Stimulated activated CD4-positive, alpha-beta T cell treated with anti-CD3 and anti-CD28 coated beads, TNF-alpha, amount 100 ng/mL, for 4 hours (primary cell): ENCODE results near the gene SLC13A5.
A peak's percentile ranks its signal among the peaks of the same experiment; 100 is the strongest.
"Not testable (repeated sequence)": the region's sequence is repeated elsewhere in the genome, so short reads cannot be mapped to it uniquely, and the experiment has no call there.

Experiments
- DNase-seq, 3 experiments: peaks; one replicate each; pipeline ENCODE4 v3.0.0-alpha.2; 2020; ENCODE audit warnings: low read depth in 3 of 3

SLC13A5 gene

DNA sequence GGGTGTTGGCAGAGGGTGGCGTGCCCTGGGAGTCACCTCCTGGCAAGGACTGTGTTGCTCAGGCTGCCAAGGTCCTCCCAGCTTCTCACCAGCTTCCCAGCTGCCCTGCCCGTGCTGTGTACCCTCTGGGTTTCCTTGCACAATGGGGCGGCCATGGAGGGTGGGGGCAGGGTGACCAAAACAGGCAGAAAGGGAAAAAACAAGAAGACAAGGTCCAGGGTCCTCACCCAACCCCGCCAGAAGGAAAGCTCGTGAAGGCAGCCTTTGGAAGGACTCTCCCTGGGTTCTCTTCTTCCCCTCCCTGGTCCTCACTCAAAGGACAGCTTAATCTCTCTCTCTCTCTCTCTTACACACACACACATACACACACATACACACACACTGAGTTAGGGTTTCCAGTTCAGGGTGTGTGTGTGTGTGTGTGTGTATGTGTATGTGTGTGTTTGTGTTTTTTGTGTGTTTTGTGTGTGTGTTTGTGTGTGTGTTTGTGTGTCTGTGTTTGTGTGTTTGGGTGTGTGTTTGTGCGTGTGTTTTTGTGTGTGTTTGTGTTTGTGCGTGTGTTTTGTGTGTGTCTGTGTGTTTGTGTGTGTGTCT is 2.0 kb downstream of the SLC13A5 start:
- DNase-seq = no peak

DNA sequence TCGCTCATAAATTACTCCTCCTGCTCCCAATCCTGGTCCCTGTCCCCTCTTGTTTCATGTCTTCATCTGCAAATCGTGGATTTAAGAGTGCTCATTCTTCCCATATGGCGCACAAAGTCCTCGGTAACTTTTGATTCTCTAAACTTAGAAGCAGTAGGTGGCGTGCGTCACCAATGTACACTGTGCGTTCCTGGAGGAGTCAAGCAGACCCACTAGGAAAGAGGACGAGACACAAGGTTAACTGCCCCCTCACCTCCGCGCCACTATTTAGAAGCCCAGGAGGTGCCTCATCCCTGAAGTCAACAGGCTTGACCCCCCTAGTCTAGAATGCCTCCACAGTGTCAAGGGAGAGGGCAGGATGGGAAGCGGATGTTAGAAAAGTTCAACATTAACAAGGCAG is 2.9 kb downstream of the SLC13A5 start:
- no peak for DNase-seq

DNA sequence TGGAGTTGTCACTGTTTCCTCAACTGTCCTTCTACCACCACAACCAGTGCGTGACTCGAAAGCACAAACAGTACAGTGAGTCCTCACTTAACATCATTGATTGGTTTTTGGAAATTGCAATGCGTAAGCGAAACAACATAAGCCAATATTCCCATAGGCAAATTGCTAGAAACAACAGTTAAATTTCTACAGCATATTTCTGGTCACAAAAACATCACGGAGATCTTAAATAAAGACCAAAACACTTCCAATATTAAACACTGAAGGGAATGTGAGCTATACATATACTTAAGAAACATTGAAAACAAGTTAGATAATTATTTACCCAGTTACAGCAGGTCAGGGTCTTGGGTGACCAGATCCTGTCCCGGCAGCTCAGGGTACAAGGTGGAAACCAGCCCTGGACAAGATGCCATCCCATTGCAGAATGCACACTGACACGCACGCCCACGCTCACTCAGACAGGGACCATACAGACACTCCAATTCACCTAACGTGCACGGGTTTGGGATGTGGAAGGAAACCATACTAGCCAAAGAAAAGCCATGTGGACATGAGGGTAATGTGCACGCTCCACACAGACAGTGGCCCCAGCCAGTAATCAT is 4.7 kb downstream of the SLC13A5 start:
- DNase-seq = no peak

DNA sequence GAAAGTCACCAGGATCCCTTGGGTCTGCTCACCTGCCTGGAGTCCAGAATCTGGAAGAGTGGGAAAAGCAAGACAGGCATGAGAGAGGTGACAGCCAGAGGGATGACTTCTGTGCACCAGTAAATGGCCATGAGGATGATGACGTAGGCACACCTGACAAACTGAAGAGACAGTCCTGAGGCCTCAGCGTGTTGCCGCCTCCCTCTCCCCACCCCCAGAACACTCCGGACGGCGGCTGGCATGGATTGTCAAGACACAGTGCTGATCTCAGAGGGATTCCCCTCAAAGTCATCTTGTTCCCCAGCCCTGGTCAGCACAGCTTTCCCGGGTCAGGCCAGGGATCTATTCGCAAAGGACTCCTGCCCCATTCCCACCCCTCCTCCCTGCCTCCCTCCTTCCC is 6.2 kb downstream of the SLC13A5 start:
- no peak for DNase-seq

DNA sequence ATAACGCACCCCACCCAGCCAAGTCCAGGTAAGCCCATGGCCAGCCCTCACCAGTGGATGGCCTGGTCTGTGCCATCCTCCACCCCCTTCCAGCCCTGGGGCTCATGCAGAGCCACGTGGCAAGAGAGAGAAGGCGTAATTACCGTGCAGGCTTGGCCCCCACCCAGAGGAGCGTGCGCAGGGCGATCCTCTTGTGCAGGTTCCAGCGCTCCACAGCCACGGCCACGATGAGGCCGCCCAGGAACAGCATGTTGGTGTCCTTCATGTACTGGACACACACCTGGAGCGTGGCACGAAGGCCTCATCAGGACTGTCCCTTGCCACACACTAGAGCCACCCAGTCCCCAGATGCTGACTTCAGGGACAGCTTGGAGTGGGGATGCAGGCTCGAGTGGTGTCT is 6.7 kb downstream of the SLC13A5 start:
- DNase-seq = no peak

DNA sequence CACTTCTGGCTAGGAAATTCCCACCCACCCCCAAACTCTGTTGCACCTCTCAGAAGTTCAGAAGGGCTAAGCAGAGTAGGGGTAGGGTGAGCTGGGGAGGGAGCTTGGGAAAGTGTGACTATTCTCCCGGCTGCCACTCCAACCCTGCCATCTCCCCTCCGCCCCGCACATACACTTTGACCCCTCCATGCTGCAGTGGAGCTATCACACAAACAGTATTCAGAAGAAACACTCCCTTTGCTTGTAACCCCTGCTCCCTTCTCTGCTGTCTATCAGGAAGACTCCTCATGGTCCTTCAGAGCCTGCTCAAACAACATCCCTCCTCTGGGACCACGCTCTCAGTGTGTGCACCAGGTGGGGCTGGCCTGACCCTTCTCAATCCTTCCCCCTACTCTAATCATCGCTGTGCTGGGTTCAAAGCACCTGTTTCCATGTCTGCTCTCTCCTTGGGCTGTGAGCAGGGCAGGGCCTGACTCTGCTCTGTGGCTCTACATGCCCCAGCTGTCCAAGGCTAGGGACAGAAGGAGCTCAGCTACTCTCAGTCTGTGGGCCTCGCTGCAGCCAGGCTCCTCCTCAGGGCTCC is 8.6 kb downstream of the SLC13A5 start:
- no peak for DNase-seq

DNA sequence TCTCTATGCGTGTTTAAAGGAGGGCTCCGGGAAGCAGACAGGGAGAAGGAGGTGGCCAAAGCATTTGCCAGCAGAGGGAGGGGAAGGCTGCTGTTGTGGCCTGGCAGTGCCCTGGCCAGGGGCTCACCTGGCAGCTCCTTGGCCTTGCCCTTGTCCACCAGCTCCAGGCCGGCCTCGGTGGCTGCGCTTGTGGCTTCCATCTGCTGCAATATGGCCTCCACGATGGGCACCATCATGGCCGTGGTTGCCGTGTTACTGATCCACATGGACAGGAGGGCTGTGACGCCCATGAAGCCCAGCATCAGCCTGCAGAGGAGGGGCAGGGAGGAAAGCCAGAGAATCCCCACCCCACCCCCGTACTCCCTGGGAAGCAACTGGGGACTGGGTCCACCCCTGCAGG is 9.4 kb downstream of the SLC13A5 start:
- no peak for DNase-seq

DNA sequence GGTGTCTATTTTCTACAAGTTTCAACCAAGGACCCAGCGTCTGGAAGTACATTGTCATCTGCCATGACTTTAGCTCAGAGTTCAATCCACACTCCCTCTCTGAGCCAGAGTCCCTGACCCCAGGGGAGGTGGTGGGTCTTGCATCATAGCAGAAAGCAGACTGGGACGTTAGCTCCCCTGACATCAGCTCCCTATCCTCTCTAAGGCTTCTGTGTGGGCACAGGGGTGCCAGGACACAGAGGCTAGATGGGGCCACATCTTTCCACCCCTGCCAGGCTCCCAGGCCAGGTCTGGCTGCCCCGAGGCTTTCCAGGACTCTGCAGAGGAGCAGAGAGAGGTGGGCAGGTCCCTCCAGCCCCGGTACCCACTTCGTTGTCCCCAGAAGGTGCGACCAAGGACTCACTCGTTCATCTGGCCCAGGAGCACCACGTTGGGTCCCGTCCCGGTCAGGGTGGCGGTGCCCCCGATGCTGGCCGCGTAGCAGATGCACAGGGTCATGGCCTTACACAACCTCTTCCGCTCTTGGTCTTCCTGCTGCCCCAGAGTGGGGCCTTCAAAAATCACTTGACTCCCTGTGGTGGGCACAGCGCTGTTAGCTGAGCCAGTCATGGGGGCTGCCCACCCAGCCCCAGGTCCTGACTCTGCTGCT is 10.5 kb downstream of the SLC13A5 start:
- no peak for DNase-seq

DNA sequence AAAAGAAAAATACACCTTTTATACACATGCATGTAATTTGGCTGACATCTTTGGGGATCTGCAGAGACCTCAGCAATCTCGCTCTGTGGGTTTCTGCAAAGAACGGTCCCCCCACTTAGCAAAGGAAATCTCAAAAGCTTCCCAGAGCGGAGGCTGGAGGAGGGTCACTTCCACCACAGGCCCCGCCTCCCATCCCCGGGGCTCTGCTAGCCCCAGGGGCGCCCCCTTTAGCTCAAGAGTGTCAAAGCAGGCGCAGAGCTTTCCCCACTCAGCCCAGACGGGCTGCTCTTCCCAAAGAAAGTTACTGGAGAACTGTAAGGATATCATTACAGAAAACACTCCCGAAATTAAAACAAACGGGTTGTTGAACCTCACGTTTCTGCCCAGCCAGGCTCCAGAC is 11.4 kb downstream of the SLC13A5 start:
- peak in 1 of 3 experiments; percentile 5 for DNase-seq

DNA sequence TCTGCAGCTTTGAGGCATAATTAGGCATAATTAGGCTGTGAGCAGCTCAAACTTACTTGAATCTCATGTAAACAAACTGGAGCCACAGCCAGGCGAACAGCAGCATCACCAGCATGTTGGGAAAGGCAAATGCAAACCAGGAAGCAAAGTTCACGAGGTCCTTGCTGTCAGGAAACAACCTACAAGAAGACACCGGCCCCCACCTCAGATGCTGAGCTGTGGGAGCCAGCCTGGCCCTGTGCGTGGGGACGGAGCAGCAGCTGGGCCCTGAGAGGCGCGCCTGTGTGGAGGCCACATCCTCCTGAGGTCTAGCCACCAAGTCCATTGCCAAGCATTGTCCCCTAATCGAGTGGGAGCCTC is 12.2 kb downstream of the SLC13A5 start:
- no peak for DNase-seq

DNA sequence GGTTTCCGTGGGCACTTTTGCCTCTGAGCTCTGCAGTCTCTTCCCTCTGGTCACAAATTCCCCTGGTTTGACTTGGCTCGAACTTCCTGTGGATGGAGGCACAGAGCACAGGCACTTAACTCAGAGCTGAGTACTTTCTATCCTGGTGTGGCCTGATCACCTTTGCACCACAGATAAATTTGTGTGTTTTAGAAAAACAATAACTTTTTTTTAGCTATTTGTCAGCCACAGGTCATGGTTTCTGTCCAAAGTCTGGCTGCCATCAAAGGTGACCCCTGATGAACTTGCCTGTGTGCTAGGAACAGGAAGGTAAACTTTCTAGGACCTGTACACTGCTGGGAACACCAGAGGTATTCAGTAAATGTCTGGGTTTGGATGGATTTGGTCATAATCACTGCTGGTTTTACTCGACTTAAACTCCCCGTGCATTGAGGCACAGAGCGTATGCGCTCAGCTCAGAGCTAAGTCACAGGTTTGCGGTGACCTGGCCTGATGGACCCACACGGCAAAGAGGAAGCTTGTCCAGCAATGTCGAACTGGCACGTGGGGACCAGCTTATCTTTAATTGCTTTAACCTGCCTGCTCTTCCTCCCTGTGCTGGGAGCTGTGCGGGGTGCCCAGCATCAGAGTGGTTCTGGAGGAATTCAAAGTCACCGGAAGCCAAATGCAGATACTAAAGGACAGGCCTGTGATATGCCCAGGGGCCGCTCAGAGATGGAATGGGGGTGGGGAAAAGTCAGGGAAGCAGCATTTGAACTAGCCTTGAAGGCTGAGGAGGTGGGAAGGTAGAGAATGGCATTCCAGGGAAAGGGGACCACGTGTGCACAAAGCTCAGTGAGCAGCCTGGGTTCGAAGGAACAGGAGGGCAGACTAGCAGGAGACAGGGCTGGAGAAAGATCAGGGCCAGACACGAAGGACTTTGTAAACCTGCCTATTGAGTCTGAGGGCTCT is 12.9 kb downstream of the SLC13A5 start:
- DNase-seq = no peak

DNA sequence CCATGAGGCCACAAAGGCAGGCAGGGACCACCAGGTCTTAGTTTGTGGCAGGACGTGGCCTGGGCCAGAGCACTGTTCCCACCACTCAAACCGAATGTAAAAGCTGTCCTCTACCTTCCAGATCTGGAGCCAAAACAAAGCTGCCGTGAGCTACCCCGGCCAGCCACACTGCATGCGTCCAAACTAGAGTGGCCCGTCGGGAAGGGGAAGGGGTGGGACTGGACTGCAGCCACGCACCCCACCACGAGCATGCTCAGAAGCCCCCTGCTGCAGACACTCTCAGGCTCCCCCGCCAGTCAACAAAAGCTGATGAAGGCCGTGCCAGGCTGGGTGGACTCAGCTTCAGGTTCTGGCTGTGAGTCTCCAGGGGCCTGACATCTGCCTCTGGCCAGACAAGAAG is 15.2 kb downstream of the SLC13A5 start:
- no peak for DNase-seq

DNA sequence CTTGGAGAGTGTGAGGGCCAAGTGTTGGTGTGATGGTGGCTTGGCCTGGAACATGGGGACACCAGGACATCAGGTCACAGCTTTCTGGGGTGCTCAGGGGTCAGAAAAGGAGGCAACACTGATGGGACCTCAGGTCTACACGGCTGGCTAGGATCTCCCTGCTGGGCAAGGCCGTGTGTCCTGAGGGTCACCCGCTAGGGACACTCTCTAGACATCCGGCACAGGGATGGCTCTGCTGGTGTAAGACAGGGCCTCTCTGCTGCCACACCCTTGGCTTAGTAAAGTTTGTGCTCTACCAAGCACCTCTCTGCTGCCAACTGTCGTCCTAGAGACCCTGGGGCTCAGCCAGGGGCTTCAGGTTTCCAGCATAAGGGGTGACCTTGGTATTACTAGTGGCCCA is 16.3 kb downstream of the SLC13A5 start:
- DNase-seq = no peak

DNA sequence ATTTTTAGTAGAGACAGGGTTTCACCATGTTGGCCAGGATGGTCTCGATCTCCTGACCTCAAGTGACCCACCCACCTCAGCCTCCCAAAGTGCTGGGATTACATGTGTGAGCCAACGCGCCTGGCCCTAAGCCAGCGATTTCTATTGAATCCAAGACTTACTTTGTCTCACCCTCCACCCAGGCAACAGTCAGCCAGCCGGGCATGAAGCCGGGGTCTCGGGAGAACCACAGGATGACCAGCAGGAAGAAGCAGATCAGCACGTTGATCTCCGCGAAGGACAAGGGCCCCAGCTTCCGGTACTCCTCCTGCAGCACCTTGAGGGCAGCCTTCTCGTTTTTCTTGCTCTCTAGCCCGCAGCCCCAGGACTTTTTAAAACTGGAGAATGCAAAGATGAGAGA is 17.6 kb downstream of the SLC13A5 start:
- DNase-seq = no peak

DNA sequence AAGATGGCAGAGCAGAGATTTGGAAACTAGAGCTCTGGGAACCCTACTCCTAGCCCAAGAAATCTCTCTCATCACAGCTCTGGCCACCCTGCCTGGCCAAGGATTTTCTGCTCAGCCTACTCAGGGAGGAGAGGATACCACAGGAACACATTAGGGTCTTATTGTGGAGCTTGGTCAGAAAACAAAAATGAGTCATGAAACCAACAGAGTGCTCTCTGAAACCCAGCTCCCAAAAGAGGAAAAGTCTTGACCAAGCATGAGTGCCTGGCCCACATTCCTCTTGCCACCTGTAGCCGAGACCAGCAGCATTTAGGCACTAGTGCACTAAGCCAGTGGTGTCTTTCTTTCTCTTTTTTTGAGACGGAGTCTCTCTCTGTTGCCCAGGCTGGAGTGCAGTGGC is 18.1 kb downstream of the SLC13A5 start:
- no peak for DNase-seq

DNA sequence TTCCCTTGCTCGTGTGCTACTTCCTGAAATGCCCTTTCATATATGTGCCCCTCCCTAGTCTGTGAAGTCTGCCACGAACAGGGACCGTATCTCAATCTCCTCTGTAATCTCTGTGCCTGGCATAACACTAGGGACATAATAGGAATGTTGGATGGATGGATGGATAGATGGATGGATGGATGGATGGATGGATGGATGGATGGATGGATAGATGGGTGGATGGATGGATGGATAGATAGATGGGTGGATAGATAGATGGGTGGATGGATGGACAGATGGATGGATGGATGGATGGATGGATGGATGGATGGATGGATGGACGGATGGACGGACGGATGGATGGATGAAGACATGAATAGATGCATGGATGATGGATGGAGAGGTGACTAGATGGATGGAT is 21.2 kb downstream of the SLC13A5 start:
- not testable (repeated sequence) for DNase-seq

DNA sequence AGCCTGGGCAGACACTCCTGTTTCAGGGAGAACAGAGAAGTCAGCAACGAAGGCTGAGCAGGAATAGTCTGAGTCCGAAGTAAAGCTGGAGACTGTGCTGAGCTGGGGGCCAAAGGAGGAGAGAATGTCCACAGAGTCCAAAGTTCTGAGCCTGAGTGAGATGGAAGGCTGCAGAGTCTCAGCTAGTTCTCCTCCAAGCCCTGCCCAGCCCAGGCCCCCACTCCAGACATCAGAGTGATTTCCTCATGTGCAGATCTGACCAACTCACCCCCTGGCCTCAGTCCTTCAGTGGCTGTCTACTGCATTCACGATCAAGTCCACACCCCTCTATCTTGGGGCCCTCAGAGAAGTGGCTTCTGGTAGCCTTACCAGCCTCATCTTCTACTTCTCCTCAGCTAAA is 21.6 kb downstream of the SLC13A5 start:
- DNase-seq = no peak

DNA sequence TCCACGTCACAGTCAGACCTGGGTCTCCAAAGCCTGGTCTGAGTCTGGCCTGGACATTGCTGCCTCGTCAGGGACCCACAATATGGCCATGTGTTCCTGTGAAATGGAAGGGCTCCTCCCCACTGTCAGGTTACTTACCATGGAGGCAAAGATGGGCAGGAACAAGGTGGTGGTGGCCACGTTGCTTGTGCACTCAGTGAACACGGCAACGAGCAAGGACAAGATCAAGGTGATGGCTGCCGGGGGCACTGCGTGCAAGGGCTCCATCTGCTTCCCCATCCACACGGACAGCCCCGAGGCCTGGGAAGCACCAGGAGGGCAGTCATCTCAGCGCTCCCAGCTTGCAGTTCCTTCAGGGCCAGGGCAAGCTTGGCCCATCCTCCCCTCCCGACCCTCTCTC is 22.5 kb downstream of the SLC13A5 start:
- DNase-seq = no peak

DNA sequence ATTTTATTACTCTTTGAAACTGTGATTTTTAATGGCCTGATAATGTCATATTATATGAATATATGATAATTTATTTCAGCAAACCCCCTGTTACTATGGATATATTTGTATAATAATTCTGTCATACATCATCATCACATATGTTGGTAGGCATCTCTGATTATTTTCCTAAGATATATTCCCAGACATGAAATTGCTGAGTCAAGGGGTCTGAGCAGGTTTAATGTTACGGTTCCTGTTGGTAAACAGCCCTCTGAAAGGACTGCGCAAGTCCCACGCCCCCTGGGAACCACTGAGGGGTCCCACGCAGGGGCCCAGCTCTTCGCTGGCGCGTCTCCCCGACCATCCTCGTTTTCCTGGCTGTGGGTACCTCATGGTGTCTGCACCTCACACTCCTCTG is 24.2 kb downstream of the SLC13A5 start:
- no peak for DNase-seq

DNA sequence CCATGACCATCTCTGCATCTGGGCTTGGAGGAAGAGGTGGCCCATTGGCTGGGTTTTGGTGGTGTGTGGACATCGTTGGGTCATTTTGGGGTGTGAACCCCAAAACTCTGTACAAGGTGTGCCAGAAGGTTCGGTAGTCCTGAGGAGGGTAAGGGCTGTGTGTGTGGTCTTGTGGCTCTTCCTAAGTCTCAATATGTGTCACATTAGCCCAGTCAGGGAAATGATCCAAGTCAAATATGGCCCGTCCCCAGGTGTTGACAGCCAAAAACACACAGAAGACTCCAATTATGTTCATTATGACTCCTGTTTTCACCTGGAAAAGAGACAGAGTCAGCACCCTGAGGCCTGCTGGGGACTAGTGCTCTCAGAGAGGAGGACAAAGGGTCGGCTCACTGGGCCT is 27.1 kb downstream of the SLC13A5 start:
- no peak for DNase-seq

DNA sequence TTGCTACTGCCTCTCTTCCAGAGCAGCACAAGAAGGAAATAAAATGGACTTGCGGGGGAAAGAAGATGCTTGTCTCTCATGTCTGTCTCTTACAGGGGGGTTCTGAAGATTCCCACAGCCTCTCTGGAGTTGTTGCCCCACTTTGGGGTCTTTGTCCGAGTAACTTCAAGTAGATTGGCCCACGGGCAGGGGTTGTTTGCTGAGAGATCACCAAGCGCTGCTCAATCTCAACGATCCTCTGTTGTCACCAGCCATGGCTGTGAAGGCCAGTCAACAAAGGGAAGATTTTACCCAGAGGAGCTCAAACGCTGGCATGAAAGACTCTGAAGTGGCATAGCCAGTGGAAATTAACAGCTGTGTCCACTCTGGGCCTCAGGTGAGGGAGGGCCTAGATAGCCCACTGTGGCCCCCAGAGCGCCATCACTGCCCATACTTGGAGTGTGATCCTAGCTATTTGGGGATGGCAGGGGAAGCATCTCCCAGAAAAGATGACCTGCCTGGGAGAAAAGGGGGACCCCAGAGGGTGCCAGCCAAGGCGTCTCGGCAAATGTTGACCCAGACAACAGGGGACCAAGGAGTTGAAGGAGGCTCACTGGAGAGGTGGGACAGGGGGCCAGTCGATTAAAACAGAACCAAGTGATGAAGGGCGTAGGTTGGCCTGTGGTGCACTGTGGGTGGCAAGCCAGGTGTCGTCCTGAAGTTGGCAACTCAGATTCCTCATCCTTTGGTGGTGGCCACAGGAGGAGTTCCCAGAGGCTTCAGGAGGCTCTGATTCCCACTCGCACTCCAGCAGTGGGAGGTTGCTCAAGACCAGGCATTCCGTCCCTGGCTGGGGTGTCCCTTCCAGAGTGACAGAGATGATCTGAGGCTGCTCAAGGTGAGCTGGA is 28.0 kb downstream of the SLC13A5 start:
- DNase-seq = no peak
